ENCODE measurements around the gene PSD.

PSD gene

DNA sequence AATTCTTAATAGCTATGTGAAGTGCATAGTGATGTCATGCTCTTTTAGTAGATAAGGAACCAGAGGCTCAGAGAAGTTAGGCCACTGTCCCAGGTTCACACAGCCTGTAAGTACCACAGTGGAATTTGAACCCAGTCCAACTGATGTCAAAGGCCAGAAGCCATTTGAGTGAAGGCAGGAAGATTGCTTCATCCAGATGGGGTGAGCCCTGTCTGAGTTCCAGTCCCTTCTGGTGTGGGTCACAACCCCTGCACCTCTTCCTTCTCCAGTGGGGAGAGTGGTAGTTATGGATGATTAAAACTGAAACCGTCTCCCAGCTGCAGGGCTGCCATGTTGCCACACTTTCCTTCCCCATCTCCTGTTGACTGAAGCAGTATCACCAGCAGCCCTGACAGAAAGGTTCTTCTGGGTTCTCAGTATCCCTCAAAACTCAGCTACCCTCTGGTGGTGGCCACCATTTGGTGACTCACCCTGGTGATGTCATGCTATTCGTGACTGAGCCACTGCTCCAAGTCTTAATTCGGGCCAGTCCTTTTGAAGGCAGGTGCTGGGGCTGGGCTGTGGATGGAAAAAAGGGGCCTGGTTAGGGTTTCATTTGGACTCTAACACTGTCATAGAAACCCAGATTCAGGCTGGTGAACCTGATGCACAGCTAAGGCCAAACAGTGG lies 34.2 kb upstream of the PSD start:
- Histone ChIP-seq H3K4me2 (ENCODE audit: low read length) (peak overlapping the region; percentile 20; the same call in 1 of the 2 replicates), H3K27me3 (ENCODE audit: control insufficient read depth, low read length) (no peaks in the 10 kb centered on the region), H3F3A (ENCODE audit: control insufficient read depth, insufficient read depth) (peaks cover 12% of the 10 kb centered on the region), H3K79me2 (ENCODE audit: control insufficient read depth, low read length) (peaks cover 32% of the 10 kb centered on the region), H3K36me3 (ENCODE audit: control insufficient read depth, low read length) (peaks cover 45% of the 10 kb centered on the region), H3K4me1 (ENCODE audit: control insufficient read depth, low read length) (peaks cover 24% of the 10 kb centered on the region), H3K9me2 (replicated peaks; ENCODE audit: control insufficient read depth, low read length) (no peaks in the 10 kb centered on the region), H3K27ac (ENCODE audit: low read depth, low read length) (no peak overlapping the region), H4K20me1 (ENCODE audit: control insufficient read depth, insufficient read depth, low read depth, low read length) (peaks cover 3% of the 10 kb centered on the region; the same call in 1 of the 2 replicates), H3K4me3 (ENCODE audit: low read length) (no peak overlapping the region), H3K9me3 (ENCODE audit: control insufficient read depth, insufficient read depth, low read length) (no peaks in the 10 kb centered on the region)
- no peak for TF ChIP-seq EZH2phosphoT487 (IDR thresholded peaks at IDR 0.05; ENCODE audit: borderline replicate concordance, low read length)
- TF ChIP-seq, protein P1, sequence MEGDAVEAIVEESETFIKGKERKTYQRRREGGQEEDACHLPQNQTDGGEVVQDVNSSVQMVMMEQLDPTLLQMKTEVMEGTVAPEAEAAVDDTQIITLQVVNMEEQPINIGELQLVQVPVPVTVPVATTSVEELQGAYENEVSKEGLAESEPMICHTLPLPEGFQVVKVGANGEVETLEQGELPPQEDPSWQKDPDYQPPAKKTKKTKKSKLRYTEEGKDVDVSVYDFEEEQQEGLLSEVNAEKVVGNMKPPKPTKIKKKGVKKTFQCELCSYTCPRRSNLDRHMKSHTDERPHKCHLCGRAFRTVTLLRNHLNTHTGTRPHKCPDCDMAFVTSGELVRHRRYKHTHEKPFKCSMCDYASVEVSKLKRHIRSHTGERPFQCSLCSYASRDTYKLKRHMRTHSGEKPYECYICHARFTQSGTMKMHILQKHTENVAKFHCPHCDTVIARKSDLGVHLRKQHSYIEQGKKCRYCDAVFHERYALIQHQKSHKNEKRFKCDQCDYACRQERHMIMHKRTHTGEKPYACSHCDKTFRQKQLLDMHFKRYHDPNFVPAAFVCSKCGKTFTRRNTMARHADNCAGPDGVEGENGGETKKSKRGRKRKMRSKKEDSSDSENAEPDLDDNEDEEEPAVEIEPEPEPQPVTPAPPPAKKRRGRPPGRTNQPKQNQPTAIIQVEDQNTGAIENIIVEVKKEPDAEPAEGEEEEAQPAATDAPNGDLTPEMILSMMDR (IDR thresholded peaks at IDR 0.05; ENCODE audit: low read depth, low read length, poor library complexity, severe bottlenecking): no peak

DNA sequence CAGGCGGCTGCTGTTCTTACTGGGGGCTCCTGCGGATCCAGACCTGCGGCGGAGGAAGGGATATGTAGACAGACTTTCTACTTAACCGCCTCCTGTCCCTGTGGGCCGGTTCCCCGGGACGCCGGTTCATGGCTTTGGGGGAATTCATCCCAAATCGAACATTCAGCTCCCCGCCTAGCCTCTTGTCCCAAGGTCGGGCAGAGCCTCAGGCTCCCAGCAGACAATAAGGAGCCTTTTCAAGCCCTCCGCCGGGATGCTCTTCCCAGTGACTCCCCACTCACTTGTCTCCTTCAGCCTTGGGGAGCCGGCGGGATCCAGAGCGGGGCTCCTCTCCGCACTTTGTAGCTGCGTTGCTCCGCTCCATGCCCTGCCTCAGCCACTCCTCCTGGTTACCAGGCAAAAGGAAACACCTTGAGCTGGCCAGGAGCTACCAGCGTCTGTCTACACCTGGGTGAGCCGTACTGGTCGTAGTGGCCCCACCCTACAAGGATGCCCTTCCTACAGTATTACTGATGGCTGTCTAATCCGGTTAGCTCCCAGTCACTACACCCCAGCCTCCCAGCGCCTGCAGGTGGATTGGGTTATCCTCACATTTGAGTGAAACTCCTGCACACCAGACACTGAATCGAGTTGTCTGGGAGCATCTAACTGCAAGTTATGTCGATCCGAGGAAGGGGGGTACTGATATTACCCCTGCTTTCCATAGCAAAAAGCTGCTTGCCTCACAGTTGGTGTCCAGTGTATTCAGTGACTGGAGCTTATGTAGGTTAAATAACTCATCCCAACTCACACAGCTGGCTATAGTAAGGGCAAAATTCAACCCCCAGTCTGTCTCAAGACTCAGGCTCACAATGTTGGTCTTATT lies 32.8 kb upstream of the PSD start, which contains the start of gene C10orf95:
Gene C10orf95 (minus strand): TSS at position 439 of the 865 bp plus-strand sequence. CDS start 450 bp downstream, outside the sequence.
- no peaks in the 10 kb centered on the region for H3K27me3 ChIP-seq (ENCODE audit: control insufficient read depth, low read length)
- peak within 1 kb of the TSS; percentile 92 for H3K4me2 ChIP-seq (ENCODE audit: low read length)
- peaks cover 3% of the 10 kb centered on the region; the same call in 1 of the 2 replicates for H4K20me1 ChIP-seq (ENCODE audit: control insufficient read depth, insufficient read depth, low read depth, low read length)
- peak within 1 kb of the TSS; percentile 93 for H3K4me3 ChIP-seq (ENCODE audit: low read length)
- H3K9me2 ChIP-seq (replicated peaks; ENCODE audit: control insufficient read depth, low read length): no peaks in the 10 kb centered on the region
- TF ChIP-seq, protein P1 (IDR thresholded peaks at IDR 0.05; ENCODE audit: low read depth, low read length, poor library complexity, severe bottlenecking): no peak
- no peak for TF ChIP-seq EZH2phosphoT487 (IDR thresholded peaks at IDR 0.05; ENCODE audit: borderline replicate concordance, low read length)
- no peaks in the 10 kb centered on the region for H3K9me3 ChIP-seq (ENCODE audit: control insufficient read depth, insufficient read depth, low read length)
- H3K36me3 ChIP-seq (ENCODE audit: control insufficient read depth, low read length): peaks cover 42% of the 10 kb centered on the region
- H3K27ac ChIP-seq (ENCODE audit: low read depth, low read length): peak within 1 kb of the TSS; percentile 86
- H3K4me1 ChIP-seq (ENCODE audit: control insufficient read depth, low read length): peaks cover 24% of the 10 kb centered on the region
- H3F3A ChIP-seq (ENCODE audit: control insufficient read depth, insufficient read depth): peaks cover 12% of the 10 kb centered on the region
- H3K79me2 ChIP-seq (ENCODE audit: control insufficient read depth, low read length): peaks cover 32% of the 10 kb centered on the region

DNA sequence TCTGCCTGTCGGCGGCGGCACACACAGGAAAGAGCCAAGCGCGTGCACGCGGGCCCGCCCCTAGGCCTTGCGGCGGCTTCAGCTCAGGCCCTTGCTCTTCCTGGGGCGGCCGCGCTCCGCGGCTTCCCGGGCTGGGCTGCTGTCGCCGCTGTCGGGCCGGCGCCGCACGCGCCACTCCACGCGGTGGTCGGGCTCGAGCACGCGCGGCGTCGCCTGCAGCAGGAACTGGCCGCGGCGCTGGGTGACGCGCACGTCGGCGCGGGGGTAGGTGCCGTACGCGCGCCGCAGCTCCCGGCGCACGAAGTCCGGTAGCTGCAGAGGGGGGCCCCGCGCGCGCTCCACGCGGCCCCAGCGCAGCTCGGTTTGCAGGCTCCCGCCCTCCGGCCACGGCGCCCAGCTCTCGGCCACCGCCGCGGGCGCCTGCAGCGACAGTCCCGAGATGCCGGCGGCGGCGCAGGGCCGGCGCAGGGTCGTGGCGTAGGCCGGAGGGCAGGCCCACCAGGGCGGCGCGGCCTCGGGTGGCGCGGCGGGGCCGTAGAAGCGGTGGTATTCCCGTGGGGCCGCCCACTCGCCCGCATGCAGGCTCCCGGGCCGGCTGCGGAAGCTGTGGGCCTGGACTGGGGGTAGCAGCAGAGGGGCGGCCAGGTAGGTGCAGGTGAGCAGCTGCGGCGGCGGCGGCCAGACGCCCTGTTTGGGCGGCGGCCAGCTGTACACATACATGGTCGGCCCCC lies 32.0 kb upstream of the PSD start:
- Histone ChIP-seq H3K27me3 (ENCODE audit: control insufficient read depth, low read length) (no peaks in the 10 kb centered on the region), H3K4me3 (ENCODE audit: low read length) (peak overlapping the region; percentile 93), H3K9me3 (ENCODE audit: control insufficient read depth, insufficient read depth, low read length) (no peaks in the 10 kb centered on the region), H3K36me3 (ENCODE audit: control insufficient read depth, low read length) (peaks cover 34% of the 10 kb centered on the region), H3K79me2 (ENCODE audit: control insufficient read depth, low read length) (peaks cover 32% of the 10 kb centered on the region), H4K20me1 (ENCODE audit: control insufficient read depth, insufficient read depth, low read depth, low read length) (peaks cover 3% of the 10 kb centered on the region; the same call in 1 of the 2 replicates), H3F3A (ENCODE audit: control insufficient read depth, insufficient read depth) (peaks cover 5% of the 10 kb centered on the region), H3K4me2 (ENCODE audit: low read length) (peak overlapping the region; percentile 92), H3K4me1 (ENCODE audit: control insufficient read depth, low read length) (peaks cover 28% of the 10 kb centered on the region), H3K9me2 (replicated peaks; ENCODE audit: control insufficient read depth, low read length) (no peaks in the 10 kb centered on the region), H3K27ac (ENCODE audit: low read depth, low read length) (peak overlapping the region; percentile 86)
- TF ChIP-seq EZH2phosphoT487 (IDR thresholded peaks at IDR 0.05; ENCODE audit: borderline replicate concordance, low read length): no peak
- TF ChIP-seq, protein P1 (IDR thresholded peaks at IDR 0.05; ENCODE audit: low read depth, low read length, poor library complexity, severe bottlenecking): no peak

All from DOHH2 (cell line).